Endothelial cell of umbilical vein (primary cell): ENCODE data around the gene CPNE9. TPM values are rescaled to one million over a fixed set of nuclear protein-coding genes. Genes with fewer than 3 reads are reported as not detected.

Experiments
- BruUV-seq: library from RNA; stranded (reverse); fragments of 400-500 nt; replicated peaks from 2 replicates; lab custom pipeline; 2021; lab: Mats Ljungman, UMichigan
- CTCF ChIA-PET: fragments of 300-600, 350-600 bp; sonication (Branson Sonifier 250); formaldehyde crosslinking; loops from one replicate; lab custom pipeline; 2021; ENCODE audit warnings: antibody characterized with exemption, inconsistent platforms; lab: Charles Lee
- POLR2A ChIA-PET: fragments of 300-600, 350-600 bp; sonication (Branson Sonifier 250); formaldehyde crosslinking; loops from one replicate; lab custom pipeline; 2021; ENCODE audit warnings: antibody characterized with exemption, inconsistent platforms; lab: Charles Lee
- DNase-seq: peaks from one replicate; pipeline ENCODE4 v3.0.0-alpha.2; 2011; ENCODE audit warnings: low read depth, low spot score
- FAIRE-seq: peaks from 2 replicates; lab custom pipeline; 2011; peaks lifted over from hg19 to GRCh38; lab: Jason Lieb, UNC
- H2AFZ ChIP-seq: 2 replicates; pipeline ENCODE4 v1.6.0; 2012; ENCODE audit warnings: low read depth, low read length, control low read depth, inconsistent platforms
- H3K27ac ChIP-seq: 2 replicates; pipeline ENCODE4 v1.5.1; 2011; ENCODE audit warnings: low read depth, mild to moderate bottlenecking, control low read depth, low read length, moderate library complexity; ENCODE audit not compliant: insufficient read depth
- H3K27me3 ChIP-seq, 2 experiments: 2 replicates each; pipeline versions ENCODE4 v1.6.0 to v1.6.1; 2011; ENCODE audit warnings: low read length in 2 of 2, mixed read lengths in 1 of 2; ENCODE audit not compliant: control insufficient read depth in 2 of 2, insufficient read depth in 2 of 2
- H3K36me3 ChIP-seq, 2 experiments: 2 replicates in 1 of 2; 3 replicates in 1 of 2; pipeline ENCODE4 v1.5.1; 2011; ENCODE audit warnings: low read length in 2 of 2, mild to moderate bottlenecking in 1 of 2, moderate library complexity in 1 of 2; ENCODE audit not compliant: control insufficient read depth in 2 of 2, insufficient read depth in 2 of 2; ENCODE audit errors: extremely low read depth in 1 of 2
- H3K4me1 ChIP-seq: 3 replicates; pipeline ENCODE4 v1.5.1; 2011; ENCODE audit warnings: mild to moderate bottlenecking, low read length; ENCODE audit not compliant: control insufficient read depth, insufficient read depth; ENCODE audit errors: extremely low read depth
- H3K4me2 ChIP-seq: 2 replicates; pipeline ENCODE4 v1.6.1; 2011; ENCODE audit warnings: low read length, control low read depth, mixed read lengths; ENCODE audit not compliant: insufficient read depth
- H3K4me3 ChIP-seq, 3 experiments: fragments of 200-600 bp in 1 of 3; sonication (generic), shearing (Covaris generic) in 1 of 3; replicated peaks in 1 of 3; 2 replicates each; pipeline ENCODE4 v1.5.1; 2011 to 2016; ENCODE audit warnings: control low read depth in 3 of 3, low read length in 3 of 3, mild to moderate bottlenecking in 2 of 3, inconsistent platforms in 1 of 3, low read depth in 1 of 3, moderate library complexity in 1 of 3; ENCODE audit not compliant: insufficient read depth in 1 of 3
- H3K79me2 ChIP-seq: 2 replicates; pipeline ENCODE4 v1.6.0; 2012; ENCODE audit warnings: low read length, inconsistent platforms; ENCODE audit not compliant: control insufficient read depth, insufficient read depth
- H3K9ac ChIP-seq: replicated peaks from 2 replicates; pipeline ENCODE3; 2011; ENCODE audit warnings: low read length, control low read depth; ENCODE audit not compliant: insufficient read depth; ENCODE audit errors: extremely low read depth
- H3K9me1 ChIP-seq: replicated peaks from 3 replicates; pipeline ENCODE4 v1.6.0; 2011; ENCODE audit warnings: mild to moderate bottlenecking, low read length; ENCODE audit not compliant: control insufficient read depth, insufficient read depth; ENCODE audit errors: extremely low read depth
- H3K9me3 ChIP-seq: replicated peaks from 2 replicates; pipeline ENCODE4 v1.5.1; 2012; ENCODE audit warnings: low read length, inconsistent platforms; ENCODE audit not compliant: control insufficient read depth, insufficient read depth
- H4K20me1 ChIP-seq: replicated peaks from 2 replicates; pipeline ENCODE3; 2011; ENCODE audit warnings: mild to moderate bottlenecking, low read length; ENCODE audit not compliant: control insufficient read depth, insufficient read depth; ENCODE audit errors: extremely low read depth
- CTCF ChIP-seq, 2 donors: IDR thresholded peaks; 1 replicate in 1 of 2; 2 replicates in 1 of 2; pipeline ENCODE4 v1.5.1; 2011; ENCODE audit warnings: low read length in 2 of 2, mild to moderate bottlenecking in 2 of 2, moderate library complexity in 2 of 2, control low read depth in 1 of 2, inconsistent platforms in 1 of 2, low read depth in 1 of 2; ENCODE audit not compliant: insufficient read depth in 1 of 2; ENCODE audit errors: extremely low read depth in 1 of 2
- EZH2 ChIP-seq: IDR thresholded peaks from 2 replicates; pipeline ENCODE4 v1.6.1; 2012; ENCODE audit warnings: borderline replicate concordance, low read depth, mild to moderate bottlenecking, moderate library complexity, low read length, inconsistent platforms; ENCODE audit not compliant: severe bottlenecking
- FOS ChIP-seq: IDR thresholded peaks from 2 replicates; pipeline ENCODE4 v1.6.1; 2011; ENCODE audit warnings: mild to moderate bottlenecking, low read length, moderate library complexity, borderline replicate concordance; ENCODE audit not compliant: insufficient read depth
- GATA2 ChIP-seq: IDR thresholded peaks from 2 replicates; pipeline ENCODE4 v1.7.0; 2011; ENCODE audit warnings: low read depth, mild to moderate bottlenecking, moderate library complexity, mixed read lengths, low read length; ENCODE audit not compliant: insufficient read length, insufficient read depth
- JUN ChIP-seq: IDR thresholded peaks from 2 replicates; pipeline ENCODE4 v1.6.1; 2011; ENCODE audit warnings: borderline replicate concordance, low read depth; ENCODE audit not compliant: insufficient read length, insufficient read depth
- MAX ChIP-seq: IDR thresholded peaks from 2 replicates; pipeline ENCODE4 v1.6.1; 2011; ENCODE audit not compliant: insufficient read depth, insufficient read length
- MYC ChIP-seq: IDR thresholded peaks from one replicate; pipeline ENCODE4 v1.6.1; 2011; ENCODE audit warnings: mild to moderate bottlenecking, low read depth, low read length
- POLR2A ChIP-seq: IDR thresholded peaks from 2 replicates; pipeline ENCODE4 v1.6.1; 2012; ENCODE audit warnings: low read depth, mild to moderate bottlenecking, control low read depth, low read length
- POLR2AphosphoS5 ChIP-seq: IDR thresholded peaks from 2 replicates; pipeline ENCODE4 v1.6.1; 2012; ENCODE audit warnings: low read depth, mild to moderate bottlenecking, control low read depth, low read length, moderate library complexity; ENCODE audit not compliant: insufficient read depth
- dilution Hi-C: fragments of 300-500 bp; cut with MboI; formaldehyde crosslinking; loops from one replicate; pipeline ENCODE4 v1.15.0; 2019; ENCODE audit warnings: low sequenced_read_pairs; ENCODE audit not compliant: extremely low pct_ligation_motif_present
- intact Hi-C: fragments of 100-400 bp; cut with micrococcal nuclease; formaldehyde crosslinking; loops from one replicate; pipeline ENCODE4 v1.10.0; 2022
- polyA plus RNA-seq, 4 experiments: library from polyadenylated mRNA; depleted of rRNA in 3 of 4; stranded (reverse) in 3 of 4; unstranded in 1 of 4; fragments of >200 nt; gene quantifications; 2 replicates each; pipeline versions ENCODE4 v1.2.1 to v1.2.3, GENCODE V29; 2011 to 2012; ENCODE audit warnings: missing spikeins in 1 of 4
- total RNA-seq: library from RNA; stranded (reverse); gene quantifications from 2 replicates; pipeline ENCODE4 v1.2.3, GENCODE V29; 2021

CPNE9 gene
- total and polyA plus RNA-seq, 2 donors (not counting 3 experiments of a cell fraction or from before 2014, with no cell fraction given), result not detected

- Histone ChIP-seq H3K4me2 (no peak overlapping the region), H2AFZ (no peak overlapping the region), H3K9ac (no peak overlapping the region), H3K27ac (no peak overlapping the region), H4K20me1 (no peaks in the 10 kb centered on the region), H3K4me1 (no peaks in the 10 kb centered on the region), H3K9me3 (no peaks in the 10 kb centered on the region), H3K36me3 (peaks cover 0 to 2% of the 10 kb centered on the region in 2 experiments), H3K79me2 (no peaks in the 10 kb centered on the region), H3K9me1 (no peaks in the 10 kb centered on the region), H3K4me3 (no peak overlapping the region), H3K27me3 (no peaks in the 10 kb centered on the region)
- DNase-seq, result no peak
- TF ChIP-seq GATA2 (no peak), POLR2A (no peak), CTCF (IDR thresholded peaks at IDR 0.05; ENCODE audit: extremely low read depth in 1 of 2, insufficient read depth in 1 of 2, low read depth in 1 of 2, low read length in 2 of 2) (no peak), JUN (no peak), FOS (no peak), MYC (no peak), POLR2AphosphoS5 (no peak), MAX (no peak), EZH2 (no peak)
- dilution Hi-C loops, result no loop called here
- FAIRE-seq, result no peak
- CTCF ChIA-PET, result no interaction called here
- intact Hi-C loops, result no loop called here
- BruUV-seq, result no TSS peak
- POLR2A ChIA-PET, result no interaction called here
Observed at GRCh38 chr3:9778143-9779074, 74.8 kb downstream of the CPNE9 start.
